Activated CD4-positive, alpha-beta T cell treated with anti-CD3 and anti-CD28 coated beads for 48 hours (primary cell): ENCODE measurements around the gene LGALS9C.
"Not testable (repeated sequence)": the region's sequence is repeated elsewhere in the genome, so short reads cannot be mapped to it uniquely, and the experiment has no call there.

ENCODE experiments used
- DNase-seq: peaks from one replicate; pipeline ENCODE4 v3.0.0-alpha.2; 2020

Gene LGALS9C

DNA sequence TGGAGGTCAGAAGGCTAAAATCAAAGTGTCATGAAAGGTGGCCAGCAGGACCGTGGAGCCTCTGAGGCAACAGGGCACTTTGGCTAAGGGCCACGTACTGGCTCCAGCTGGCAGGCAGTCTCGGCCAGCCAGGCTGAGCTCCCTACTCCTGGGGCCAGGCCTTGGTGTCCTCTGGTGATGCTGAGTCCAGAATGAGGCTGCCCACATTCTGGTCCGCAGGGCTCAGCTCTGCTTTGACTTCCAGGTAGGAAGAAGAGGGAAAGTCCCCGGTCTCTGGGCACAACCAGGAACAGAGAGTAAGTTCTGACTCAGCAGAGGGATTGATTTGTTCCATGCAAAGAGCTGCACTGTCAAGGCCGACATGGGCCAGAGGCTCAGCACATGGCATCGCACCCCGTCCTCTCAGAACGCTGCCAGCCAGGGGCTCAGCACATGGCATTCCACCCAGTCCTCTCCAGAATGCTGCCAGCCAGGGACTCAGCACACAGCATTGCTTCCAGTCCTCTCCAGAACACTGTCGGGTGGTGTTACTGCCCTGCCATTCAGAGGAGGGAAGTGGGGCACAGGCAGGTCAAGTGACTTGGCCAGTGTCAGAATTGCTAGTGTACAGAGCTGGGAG, 2.5 kb downstream of the LGALS9C start:
- DNase-seq: not testable (repeated sequence)

DNA sequence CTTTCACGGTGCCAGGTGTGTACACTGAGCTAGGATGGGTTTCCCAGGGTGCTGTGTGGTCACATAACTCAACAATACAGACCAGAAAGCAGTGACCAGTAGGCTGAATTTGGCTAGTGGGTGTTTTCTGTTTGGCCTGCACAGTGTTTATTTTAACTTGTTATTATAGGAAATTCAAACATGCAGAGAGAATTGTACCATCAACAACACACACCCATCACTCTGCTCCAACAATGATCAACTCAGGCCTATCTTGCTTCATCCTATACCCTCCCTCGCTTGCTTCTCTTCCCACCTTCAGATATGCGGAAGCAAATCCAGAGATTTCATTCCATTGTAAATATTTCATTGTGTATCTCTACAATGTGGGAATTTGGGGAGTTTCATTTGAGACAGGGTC, 5.2 kb downstream of the LGALS9C start:
- DNase-seq: not testable (repeated sequence)

DNA sequence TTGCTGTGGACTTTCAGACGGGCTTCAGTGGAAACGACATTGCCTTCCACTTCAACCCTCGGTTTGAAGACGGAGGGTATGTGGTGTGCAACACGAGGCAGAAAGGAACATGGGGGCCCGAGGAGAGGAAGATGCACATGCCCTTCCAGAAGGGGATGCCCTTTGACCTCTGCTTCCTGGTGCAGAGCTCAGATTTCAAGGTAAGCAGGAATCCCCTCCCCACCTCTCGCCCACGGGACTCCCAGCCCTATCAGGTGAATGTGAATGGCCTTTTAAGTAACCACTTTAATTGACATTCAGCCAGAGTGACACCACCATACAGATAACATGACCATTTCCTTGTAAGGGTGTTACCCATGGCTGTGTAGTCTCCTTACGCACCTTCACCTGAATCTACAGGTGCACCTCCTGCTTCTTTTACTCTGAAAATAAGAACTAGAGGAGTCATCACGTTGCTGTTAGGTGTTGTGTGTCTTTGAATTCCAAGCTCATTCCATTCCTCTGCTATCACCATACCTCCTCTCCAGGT, 9.4 kb downstream of the LGALS9C start:
- not testable (repeated sequence) for DNase-seq

DNA sequence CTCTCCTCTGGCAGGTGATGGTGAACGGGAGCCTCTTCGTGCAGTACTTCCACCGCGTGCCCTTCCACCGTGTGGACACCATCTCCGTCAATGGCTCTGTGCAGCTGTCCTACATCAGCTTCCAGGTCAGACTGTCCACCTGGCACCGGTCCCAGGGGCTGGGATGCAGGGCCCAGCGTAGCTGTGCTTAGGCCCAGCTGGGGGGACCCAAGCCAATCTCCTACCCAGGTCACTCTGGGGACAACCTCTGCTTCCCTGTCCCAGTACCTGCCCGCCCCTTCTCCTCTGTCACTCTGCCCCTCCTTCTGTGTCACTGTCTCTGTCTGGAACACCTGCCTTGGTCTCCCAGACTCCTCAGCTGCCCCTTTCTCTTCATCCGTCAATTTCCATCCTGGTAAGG, 11.0 kb downstream of the LGALS9C start:
- DNase-seq: not testable (repeated sequence)

DNA sequence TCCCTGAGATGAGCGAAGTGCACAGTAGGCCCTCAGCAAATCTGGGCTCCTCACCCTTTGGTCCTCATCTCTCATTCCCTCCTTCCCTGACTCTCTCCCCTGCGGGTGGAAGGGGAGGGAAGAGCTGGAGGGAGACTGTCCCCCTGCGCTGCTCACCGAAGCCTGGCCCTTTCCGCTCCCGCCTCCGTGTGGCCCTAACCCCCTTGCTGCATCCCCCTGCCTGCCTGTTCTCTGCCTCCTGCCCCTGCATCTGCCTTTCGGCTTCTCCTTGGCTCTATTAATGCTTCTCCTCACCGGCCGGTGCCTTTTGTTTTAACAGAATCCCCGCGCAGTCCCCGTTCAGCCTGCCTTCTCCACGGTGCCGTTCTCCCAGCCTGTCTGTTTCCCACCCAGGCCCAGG, 12.0 kb downstream of the LGALS9C start:
- DNase-seq: not testable (repeated sequence)

DNA sequence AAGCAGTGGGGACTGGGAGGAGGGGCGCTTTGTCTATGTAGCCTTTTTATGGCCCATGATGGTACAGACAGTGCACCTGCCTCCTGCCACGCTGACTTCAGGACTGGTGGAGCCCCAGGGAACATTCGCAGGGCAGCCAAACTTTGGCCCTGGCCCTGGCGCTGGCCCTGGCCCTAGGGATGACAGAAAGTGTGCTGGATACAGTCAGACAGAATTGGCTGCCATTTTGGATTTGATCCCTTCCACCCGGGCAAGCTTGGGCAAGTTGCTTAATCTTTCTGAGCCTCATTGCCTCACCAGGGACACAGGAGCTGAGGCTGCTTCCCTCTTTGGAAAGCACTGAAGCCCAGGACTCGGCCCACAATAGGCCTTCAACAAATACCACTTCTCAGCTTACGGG, 13.4 kb downstream of the LGALS9C start:
- DNase-seq: not testable (repeated sequence)

DNA sequence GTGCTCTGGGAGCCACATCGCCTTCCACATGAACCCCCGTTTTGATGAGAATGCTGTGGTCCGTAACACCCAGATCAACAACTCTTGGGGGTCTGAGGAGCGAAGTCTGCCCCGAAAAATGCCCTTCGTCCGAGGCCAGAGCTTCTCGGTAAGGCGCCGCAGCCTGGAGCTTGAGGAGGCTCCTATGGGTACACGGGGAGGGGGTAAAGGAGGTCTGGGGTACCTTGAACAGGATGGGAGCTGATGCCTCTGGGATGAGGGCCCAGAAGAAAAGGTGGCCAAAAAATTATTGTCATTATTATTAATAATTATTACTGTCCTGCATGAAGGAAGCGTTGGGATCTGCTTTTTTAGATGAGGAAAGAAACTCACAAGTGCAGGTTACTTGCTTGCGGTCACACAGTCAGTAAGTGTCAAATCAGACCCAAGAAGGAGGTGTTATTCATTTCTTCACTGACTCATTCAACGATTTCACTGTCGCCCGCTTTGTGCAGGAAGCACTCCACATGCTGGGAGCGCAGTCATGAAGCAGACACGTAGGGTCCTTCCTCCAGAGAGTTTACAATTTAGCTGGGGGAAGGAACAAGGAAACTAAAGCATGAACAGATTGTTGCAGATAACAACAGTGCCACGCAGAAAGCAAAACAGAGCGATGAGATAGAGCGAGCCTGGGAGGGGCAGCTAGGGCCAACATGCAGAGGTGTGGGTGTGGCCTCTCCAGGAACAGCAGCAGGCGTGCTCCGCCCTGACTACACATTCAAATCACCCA, 16.3 kb downstream of the LGALS9C start:
- peak; percentile 55 for DNase-seq

DNA sequence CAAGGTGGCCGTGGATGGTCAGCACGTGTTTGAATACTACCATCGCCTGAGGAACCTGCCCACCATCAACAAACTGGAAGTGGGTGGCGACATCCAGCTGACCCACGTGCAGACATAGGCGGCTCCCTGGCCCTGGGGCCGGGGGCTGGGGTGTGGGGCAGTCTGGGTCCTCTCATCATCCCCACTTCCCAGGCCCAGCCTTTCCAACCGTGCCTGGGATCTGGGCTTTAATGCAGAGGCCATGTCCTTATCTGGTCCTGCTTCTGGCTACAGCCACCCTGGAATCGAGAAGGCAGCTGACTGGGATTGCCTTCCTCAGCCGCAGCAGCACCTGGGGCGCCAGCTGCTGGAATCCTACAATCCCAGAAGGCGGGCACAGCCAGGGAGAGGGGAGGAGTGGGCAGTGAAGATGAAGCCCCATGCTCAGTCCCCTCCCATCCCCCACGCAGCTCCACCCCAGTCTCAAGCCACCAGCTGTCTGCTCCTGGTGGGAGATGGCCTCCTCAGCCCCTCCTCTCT, 17.7 kb downstream of the LGALS9C start:
- DNase-seq: not testable (repeated sequence)

DNA sequence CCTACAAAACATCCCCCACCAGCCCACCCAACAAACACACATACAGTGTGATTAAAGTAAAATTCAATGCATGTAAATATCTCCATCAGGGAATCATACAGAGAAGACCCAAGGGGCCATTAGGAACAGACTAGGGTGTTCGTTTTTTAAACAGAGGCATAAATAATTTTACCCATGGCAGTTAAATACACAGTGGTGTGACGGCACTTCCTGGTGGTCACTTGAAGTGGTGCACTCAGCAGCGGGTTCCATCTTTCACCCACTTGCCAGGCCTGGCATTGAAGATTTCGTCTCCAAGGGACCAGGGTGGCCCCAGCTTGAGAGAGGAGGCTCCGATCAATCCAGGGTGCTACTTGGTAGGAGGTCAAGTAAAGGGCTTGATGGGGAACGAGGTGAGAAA, 20.5 kb downstream of the LGALS9C start:
- not testable (repeated sequence) for DNase-seq

DNA sequence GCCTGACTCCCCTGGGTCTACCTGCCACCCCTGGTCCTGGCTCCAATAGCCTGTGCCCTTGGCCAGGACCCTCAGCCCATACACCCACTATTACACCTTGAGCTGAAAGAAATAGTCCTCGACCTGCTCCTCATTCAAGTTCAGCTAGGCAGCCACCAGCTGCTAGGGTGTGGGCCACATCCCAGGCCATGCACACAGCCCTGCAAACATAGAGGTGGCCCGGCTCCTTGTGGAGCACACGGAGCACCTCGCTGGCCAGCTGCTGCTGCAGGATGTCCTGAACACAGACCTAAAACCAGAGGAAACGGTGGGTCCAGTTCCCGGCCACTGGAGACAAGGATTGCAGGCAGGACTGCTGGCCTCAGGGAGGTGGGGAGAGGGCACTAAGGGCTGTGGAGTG, 22.5 kb downstream of the LGALS9C start:
- DNase-seq: not testable (repeated sequence)

DNA sequence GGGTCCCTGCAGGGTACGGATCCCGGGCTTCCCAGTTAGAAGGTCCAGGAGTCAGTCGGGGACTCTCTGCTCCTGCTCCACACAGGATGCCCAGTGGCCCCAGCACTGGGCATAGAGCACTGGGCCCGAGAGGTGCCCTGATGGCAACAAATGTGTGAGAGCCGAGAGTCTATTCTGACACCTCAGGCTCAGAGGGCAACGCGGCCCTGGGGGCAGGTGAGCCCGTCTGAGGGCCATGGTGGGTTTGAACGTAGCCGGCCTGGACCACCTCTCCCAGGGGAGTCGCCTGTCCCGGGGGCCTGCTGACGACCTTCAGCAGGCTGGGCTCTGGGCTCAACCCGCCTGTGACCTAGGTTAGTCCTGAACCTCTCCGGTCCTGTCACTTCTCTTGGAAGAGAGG, 23.2 kb downstream of the LGALS9C start:
- not testable (repeated sequence) for DNase-seq

DNA sequence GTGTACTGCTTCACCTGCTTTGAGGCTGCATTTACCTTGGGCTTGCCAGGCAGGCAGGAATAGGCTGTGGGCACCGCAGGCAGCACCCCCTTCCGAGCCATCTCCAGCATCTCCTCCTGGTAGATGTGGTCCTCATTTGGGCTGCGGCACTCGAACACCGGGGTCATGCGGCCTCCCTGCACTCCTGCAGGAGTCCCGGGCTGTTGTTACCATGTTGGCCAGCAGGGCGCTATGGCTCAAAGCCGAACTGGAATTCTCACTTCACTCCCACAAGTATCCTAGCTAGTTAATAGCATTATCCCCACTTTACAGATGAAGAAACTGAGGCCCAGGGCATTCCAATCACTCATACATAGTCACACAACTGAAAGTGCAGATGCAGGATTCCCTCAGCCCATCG, 23.7 kb downstream of the LGALS9C start:
- DNase-seq: not testable (repeated sequence)

DNA sequence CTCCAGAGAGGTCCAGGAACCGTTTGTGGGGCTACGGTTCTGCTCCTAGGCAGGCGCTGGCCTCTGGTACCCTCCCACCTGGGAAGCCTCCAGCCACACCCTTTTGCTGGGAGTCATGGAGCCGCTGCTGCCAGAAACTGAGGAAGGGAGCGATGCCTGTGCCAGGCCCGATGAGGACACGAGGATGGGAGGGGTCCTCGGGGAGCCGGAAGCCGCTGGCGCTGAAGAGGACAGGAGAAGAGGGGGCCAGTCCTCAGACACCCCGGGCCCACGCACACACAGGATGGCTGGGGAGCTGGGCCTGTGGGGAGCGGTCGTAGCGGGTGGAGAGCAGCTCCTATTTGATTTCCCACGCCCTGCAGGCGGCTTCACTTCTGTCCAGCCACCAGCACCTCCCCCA, 24.2 kb downstream of the LGALS9C start:
- not testable (repeated sequence) for DNase-seq

DNA sequence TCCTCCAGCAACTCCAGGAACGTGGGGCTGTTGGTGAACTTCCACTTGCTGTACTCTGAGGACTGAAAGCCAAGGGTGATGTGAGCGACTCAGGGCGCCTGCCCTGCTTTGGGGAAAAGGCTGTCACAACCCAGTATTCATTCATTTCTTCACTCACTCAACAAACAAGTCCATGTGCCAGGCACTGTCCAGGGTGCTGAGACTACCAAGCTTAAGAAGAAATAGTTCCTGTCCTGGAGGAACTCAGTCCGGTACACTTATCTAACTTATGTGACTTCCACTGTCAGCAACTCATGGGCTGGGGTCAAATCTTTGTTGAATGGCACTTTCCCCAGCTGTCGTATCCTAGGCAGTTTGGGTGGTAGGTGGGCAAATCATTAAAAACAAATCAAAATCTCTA, 26.6 kb downstream of the LGALS9C start:
- DNase-seq: peak; percentile 2

DNA sequence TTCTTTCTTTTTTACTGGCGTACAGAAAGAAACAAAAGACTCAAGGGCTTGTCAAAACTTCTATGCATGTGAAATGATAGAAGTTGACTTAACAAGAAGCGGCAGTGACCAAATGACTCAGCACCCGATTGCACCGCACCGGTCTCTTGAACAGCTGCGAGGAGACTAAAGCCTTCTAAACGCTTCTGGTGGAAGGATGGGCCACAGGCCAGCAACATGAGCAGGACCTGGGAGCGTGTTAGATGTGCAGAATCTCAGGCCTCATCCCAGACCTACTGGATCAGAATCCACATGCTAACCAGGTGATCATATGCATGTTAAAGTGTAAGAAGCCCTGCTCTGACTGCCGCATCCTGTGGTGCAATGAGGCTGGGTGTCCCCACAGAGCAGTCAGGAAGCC, 31.1 kb downstream of the LGALS9C start:
- DNase-seq: not testable (repeated sequence)

DNA sequence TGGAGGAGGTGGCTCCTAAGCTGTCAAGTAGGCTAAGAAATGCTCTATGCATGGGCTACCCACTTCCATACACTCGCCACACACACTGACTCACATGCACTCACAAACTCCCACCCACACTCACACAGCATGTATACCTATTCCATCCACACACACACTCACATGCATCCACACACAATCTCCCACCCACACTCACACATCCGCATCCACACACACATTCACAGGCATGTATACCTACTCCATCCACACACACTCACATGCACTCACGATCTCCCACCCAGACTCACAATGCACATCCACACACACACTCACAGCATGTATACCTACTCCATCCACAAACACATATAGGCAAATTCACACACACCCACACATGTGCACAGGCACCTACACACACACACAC, 32.1 kb downstream of the LGALS9C start:
- DNase-seq: not testable (repeated sequence)

DNA sequence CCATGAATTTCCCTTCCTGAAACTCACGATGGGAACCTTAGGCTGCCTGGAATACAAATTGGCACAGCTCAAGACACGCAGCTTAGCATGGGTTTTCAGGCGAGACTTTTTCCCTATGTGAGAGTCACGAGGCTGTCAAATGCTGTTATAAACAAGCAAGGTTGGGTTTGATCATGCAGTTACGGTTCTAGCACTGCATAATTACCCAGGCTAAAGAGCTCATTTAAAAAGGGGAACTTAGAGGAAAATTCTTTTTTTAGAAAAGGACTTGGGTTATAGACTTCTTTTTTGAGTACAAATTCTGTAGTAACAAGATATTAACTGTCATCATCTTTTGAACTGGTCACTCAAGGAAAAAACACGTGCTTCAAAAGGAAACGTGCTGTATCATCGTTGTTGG, 44.5 kb downstream of the LGALS9C start:
- not testable (repeated sequence) for DNase-seq

DNA sequence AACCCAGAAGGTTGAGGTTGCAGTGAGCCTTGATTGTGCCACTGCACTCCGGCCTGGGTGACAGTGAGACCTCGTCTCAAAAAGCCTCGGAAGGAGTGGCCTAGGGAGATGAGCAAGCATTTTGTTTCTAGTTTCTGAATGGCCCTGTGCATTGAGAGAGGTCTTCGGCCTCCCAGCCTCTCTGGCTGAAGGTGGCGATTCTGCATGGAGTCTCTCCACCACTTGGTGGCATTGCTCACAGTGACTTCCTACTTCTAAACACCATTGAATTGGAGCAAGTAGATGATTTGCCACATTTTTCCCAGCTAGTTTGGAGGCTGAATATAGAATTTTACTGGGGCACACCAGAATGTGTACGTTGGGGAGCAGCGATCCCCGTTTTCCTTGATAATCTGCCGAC, 48.4 kb downstream of the LGALS9C start:
- DNase-seq: not testable (repeated sequence)

DNA sequence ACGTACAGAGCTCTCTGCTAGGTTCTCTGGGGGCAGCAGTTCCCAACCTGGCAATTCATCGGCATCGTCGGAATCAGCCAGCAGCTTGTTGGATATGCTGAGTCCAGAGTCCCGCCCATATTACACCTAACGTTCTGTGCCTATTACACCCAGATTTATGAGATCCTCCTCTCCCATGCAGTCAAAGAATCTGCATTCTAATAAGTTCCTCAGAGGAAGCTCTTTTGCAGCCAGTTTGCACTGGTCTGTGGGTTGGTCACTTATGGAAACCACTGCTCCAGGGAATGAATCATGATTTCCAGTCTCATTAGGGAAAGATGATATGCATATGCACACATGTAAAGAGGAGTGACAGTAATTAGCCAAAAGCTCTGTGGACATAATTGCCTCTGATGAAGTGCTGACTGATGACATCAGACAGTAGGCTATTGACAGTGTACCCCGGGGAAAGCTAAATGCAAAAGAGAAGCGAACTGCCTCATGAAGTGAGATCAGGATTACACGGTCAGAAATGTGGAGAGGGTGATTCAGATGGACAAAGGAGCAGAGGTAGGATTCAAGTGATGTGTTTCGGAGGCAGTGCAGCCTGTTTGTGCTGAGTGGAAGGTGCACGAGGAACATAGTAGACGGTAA, 49.7 kb downstream of the LGALS9C start:
- DNase-seq: not testable (repeated sequence)

DNA sequence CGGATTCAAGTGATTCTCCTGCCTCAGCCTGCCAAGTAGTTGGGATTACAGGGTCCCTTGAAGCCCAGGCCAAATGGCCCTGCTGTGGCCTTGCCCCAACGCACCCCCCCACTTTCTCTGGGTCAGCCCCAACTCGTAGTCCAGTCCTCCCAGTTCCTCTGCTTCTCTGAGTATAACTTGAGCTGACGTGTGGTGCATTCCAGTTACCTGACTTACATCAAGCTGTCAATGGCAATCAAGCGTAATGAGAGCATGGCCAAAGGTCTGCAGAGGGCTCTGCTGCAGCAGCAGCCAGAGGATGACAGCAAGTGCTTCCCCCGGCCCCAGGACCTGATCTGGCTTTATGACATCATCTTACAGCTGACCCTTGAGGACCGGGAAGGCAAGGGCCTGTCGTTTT, 50.8 kb downstream of the LGALS9C start:
- not testable (repeated sequence) for DNase-seq

DNA sequence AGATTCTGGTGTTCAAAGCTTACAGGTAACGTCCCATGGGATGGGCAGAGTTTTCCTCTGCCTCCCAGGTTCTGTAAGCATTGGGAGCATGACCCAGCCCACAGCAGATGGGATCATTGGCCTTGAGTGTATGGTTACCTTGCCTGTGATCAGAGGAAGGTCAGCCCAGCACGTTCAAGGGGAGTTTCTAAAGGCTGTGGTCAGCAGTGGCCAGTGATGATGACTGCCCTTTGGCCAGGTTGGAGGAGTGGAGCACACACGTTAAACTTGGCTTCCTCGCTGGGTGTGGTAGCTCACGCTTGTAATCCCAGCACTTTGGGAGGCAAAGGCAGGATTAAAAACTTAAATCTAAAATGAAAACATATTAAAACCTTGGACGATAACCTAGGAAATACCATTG, 51.8 kb downstream of the LGALS9C start:
- not testable (repeated sequence) for DNase-seq

DNA sequence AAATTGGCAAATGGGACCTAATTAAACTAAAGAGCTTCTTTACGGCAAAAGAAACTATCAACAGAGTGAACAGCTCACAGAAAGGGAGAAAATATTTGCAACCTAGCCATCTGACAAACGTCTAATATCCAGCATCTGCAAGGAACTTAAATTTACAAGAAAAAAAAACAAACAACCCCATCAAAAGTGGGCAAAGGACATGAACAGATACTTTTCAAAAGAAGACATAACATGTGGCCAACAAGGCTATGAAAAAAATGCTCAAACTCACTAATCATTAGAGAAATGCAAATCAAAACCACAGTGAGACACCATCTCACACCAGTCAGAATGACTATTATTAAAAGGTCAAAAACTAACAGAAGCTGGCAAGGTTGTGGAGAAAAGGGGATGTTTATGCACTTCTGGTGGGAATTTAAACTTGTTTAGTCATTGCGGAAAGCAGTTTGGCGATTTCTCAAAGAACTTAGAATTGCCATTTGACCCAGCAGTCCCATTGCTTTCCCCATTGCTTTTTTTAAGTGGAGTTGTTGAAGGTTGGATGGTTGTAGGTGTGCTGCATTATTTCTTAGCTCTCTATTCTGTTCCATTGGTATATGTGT, 52.4 kb downstream of the LGALS9C start:
- DNase-seq: not testable (repeated sequence)

DNA sequence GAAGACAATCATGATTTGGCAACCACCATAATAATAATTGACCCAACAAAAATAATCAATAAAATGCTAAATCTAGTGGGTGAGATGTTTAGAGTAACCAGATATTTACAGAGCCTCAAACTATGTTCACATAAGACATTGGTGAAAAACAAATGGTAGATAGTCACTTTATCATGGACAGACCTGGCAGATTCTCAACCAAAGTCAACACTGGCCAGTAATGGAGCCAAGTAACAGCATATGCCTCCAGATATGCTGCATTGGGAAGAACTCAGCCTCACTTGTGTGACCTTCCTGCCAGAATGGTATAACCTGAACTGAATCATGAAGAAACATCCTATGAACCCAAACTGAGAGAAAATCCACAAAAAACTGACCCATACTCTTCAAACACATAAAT, 53.8 kb downstream of the LGALS9C start:
- not testable (repeated sequence) for DNase-seq
